NCI-H748 (cell line): ENCODE data around the gene NELL1.
"Not testable (repeated sequence)": the region's sequence is repeated elsewhere in the genome, so short reads cannot be mapped to it uniquely, and the experiment has no call there.

Experiments
- DNase-seq: peaks from one replicate; lab custom pipeline; 2025; ENCODE audit not compliant: unreplicated experiment; lab: John Stamatoyannopoulos, UW

NELL1 gene

DNA sequence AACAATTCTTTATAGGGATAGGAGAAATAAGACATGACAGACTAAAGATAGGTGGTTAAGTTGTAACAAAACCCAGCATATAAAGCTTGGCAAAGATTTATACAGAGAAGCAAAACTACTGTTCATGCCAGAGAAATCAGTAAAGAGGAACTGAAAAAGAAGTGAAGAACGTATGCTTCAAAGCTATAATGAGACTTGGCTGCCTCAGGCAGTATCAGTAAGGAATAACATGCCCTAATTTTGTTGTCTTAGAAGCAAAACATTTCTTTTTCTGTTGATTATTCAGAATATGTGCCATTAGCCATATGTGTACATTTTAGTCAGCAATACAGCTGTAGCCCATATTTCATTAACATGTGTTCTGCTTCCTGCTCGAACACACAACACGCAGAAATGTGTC, 403.2 kb downstream of the NELL1 start:
- DNase-seq = no peak

DNA sequence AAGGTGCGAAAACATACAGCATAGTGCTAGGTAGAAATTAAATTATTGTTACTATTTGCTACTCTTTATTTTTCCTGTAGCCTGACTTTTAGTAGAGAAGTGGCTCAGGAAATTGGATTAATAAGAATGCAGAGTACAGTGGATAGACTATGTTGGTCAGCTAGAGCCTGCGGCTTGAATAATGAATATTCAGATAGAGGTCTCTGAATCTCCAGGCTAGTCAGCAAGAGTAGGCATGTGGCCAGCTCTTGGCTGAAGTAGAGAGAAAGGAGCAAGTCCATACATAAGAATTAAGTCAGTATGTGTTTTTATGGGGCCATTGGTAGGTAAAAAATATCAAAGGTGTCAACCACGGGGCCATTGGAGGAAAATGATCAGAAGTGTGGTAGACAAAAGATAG, 413.5 kb downstream of the NELL1 start:
- DNase-seq = no peak

DNA sequence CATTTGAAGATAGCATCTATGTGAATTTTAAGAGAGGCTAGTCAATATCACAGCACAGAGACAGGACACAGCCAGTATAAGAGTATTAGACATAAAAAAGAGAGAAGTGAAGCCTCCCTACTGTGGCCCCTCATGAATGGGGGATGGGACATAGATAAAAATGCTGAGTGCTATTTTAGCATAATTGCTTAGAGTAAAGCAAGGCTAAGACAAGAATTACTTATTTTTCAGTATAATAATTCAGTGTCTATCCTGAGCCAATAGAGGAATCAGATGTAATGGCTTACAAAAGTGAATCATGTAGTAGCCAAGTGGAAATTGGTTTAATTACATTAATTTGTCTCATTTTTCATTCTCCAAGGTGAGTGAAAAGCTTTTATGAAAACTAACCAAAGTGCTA, 419.5 kb downstream of the NELL1 start:
- no peak for DNase-seq

DNA sequence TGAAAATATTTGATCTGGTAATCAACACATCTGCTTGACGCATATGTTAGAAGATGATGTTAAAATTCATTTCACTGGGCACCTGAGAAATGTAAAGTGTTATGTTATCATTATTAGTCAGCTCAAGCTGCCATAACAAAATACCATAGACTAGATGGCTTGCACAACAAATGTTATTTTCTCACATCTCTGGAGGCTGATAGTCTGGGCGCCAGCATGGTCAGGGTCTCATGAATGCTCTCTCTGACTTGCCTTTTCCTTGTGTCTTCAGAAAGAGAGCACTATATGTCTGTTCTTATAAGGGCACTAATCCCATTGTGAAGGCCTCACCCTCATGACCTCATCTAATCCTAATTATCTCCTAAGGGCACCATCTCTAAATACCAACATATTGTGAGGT, 435.3 kb downstream of the NELL1 start:
- DNase-seq = no peak

DNA sequence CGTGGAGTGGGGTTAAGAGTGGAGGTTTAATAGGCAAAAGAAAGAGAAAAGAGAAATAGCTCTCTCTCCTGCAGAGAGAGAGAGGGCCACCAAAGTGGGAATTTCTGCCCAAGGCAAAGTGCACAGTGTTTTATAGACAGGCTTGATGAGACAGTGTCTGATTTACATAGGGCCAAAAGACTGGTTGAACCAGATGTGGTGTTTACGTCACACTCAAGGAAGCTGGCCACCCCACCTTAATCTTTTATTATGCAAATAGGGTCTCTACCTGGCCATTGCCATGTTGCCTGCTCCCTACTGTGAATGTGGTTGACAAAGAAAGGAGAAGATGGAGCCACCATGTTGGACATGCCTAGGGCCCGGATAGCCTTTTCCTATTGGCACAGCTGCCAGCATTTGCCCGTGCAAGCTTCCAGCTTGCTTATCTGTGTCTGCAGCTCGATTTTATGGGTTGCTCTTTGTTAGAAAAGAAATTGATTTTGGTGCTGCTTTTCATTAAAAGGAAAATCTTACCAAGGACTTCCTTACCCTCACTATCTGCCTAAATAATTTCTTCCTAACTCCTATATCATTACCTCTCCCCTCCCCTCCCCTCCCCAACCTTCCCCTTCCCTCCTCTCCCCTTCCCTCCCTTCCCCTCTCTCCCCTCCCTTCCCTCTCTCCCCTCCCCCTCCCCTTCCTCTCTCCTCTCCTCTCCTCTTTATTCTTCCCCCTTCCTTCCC, 436.0 kb downstream of the NELL1 start:
- DNase-seq = peak; percentile 92

DNA sequence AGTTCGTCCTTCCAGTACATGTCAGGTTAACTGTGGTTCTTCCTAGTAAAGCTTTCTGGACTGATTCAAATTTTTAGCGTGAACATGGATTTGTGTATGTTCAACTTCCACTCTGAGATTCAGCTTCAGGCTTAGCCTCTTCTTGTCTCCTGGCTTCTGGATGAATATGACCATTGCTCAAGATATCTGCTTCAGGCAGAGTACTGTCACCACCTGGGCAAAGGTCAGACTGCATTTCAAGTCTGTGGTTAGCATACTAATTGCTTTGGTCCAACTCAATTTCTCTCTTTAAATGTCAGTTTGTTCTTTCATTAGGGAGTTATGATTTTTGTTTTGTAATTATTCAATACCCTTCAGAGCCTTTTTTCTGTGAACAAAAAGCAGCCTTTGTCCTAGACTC, 440.0 kb downstream of the NELL1 start:
- DNase-seq = no peak

DNA sequence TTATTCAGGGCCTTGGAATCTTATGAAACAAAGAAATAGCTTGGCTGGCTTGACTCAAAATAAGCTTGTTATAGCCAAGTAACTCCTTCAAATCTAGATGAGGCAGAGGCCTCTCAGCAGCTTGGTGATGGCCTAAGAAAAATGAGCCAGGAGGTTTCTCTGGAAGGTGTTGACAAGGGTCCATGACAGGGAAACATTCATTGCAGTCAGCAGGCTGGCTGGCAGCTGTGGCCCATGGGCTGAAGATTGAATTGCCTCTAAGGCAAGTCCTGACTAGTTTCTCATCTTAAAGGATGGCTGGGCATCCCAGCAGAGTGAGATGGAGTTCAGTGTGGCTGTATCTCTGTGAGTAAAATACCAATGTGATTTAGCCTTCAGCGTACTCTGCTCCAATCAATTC, 441.0 kb downstream of the NELL1 start:
- no peak for DNase-seq

DNA sequence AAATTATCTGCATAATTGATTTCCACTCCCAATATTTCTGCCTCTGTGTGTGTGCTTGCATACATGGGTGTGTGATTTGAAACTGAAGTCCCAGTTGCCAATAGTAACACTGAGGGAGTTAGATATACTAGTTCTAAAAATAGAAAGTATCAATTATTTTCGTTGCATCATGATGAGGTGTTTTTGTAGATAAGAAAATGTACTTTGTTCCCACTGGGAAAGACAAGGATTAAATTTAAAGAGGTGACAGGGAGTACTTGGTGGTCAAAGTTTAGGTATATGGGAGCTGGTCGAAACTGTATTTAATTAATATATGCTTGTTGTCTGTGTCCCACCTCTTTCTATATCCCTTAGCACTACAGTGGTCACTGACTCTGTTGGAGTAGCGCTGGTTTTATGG, 444.5 kb downstream of the NELL1 start:
- DNase-seq = no peak

DNA sequence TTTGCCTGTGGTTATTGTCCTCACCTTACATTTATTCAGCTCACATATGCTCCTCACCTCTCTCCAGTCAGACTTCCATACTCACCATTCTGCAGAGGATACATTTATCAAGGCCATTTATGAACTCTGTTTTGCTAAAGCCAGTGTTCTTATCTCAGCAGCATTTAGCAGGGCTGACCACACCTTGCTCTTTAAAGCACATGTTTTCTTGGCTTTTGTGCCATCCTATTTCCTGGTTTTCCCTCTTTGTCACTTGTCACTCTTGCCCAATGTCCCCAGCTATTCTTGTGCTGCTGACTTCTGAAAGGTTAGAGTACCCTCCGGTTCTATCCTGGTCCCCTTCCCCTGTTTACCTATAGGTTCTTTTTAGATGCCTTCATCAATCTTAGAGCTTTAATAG, 446.6 kb downstream of the NELL1 start:
- DNase-seq = no peak

DNA sequence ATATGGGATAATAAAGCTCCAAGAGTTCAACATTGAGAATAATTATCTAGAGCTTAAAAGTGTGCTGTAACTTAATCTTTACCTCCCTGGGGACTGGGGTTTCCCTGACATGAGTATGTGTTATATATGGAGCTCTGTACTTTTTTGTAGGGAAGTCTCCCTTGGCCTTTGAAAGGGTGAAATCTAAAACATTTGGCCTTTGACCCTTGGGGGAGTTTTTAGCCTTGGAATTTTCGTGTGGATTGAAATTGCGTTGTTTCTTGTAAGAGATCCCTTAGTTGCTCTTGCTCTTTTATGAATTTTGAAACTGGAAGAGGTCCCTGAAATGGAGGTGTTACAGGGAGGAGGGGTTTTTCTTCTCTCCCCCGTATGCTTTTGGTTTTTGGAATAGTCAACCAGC, 450.0 kb downstream of the NELL1 start:
- no peak for DNase-seq

DNA sequence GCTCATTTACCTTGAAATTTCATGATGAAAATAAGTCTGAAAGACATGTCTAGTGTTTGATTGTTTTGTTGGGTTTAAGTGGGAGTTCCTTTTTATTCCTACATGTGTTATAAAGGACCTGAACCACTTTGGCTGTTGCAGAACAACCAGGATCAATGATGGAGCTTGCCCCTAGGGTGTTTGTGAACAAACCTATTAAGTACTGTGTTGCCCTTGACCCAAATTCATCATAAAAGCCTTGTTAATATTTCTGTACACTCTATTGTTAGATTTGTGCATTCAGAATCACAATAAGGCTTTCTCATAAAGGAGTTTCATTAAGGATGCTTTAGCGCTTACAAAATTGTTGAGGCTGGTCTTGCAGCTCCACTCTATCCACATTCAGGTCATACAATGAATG, 452.6 kb downstream of the NELL1 start:
- peak; percentile 80 for DNase-seq

DNA sequence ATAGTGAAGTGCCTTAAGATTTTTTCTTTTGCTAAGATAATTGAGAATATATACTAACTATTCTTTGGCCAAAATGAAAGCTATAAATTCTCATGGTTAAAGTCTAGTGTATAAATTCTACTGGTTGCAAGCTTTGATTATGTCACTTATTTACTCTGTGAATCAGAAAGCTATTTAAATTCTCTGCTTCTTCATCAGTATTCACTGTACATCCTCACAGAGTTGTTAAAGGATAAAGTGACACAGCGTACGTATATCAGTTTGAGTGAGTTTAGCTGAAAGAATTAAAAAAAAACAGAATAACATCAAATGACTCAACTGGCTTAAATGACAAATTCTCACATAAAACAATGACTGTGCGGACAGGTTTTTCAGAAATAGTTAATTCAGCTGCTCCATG, 453.1 kb downstream of the NELL1 start:
- DNase-seq = no peak

DNA sequence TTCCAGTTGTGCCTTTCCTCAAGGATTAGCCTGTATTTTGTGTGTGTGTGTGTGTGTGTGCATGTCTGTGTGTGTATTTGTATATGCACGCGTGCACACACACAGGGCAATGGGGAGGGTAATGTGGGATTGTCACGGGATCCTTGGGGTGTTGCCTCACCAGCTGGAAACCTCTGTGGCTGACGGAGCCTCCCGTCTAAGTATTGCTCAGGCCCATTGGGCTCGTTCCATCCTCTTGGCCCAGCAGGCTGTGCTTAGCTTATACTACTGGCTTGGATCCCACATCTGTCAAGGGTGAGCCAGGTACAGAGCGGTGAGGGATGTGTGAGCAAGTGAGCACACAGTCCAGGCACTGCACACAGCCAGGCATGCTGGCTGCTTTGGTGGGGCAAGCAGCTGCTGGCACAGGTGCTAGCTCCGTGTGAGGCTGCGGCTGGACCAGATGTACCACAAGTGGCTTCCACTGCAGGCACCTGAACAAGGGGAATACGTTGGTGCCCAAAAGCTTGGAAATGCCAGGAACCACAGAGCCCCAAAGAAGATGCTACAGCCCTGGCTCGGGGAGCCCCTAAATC, 462.8 kb downstream of the NELL1 start:
- no peak for DNase-seq

DNA sequence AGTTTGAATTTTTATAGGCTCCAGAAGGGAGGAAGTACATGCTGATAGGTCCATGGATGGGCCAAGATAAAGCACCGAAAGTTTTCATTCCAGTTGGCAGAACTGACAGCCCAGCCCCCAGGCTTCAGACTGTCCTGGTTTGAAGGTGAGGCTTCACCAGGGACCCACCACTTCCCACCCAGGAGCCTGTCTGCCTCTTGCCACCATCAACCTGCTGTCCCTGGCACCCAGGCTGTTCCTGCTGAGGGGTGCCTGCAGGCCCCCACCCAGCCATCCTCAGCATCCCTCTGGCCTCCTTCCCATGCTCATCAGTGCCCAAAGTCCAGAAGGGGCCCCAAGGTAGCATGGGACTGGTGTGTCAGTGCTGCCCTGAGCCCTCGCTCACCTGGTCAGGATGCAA, 463.9 kb downstream of the NELL1 start:
- no peak for DNase-seq

DNA sequence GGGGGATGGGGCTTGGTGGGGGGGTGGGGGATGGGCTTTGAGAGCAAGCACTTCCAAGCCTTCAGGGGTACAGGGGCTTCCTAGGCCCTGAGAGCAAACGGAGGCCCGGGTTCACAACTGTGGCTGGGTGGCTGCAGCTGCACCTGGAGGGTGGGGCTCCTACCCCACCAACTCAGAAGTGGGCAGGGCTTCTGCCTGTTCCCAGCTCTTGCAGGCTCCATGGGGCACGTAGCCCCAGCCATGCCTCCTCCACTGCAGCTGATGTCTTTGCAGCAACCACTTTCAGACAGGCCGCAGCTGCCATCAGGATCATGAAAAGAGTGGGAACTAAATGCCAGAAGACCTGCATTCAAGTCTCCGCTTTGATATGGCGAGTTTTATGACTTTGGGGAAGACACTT, 464.3 kb downstream of the NELL1 start:
- DNase-seq = no peak

DNA sequence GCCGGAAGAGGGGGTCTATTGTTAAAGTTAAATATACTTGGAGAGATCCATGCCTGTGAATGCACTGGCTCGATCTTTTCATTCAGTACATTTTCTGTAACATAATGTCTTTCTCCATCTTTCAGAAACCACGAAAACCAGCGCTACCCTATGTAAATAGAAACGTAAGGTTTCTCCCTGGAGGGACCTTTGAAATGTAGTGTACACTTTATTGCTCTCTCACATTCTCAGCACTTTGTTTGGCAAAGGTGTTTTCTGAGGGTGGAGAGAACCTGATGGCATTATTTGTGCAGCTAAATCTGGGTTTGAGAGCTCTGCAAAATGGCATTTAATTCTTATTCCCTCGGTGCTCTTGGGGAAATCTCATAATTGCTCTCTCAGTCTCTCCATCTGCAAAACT, 468.4 kb downstream of the NELL1 start:
- DNase-seq = no peak

DNA sequence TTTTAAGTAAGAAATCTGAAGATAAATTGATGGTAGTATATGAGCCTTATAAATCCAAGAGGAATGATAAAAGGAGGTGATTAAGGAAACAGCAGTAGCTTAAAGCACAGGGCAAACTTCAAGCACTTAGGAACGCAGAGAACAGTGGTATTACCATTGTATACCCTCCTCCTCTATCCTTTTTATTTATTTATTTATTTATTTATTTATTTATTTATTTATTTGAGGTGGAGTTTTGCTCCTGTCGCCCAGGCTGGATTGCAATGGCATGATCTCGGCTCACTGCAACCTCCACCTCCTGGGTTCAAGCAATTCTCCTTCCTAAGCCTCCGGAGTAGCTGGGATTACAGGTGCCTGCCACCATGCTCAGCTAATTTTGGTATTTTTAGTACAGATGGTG, 472.2 kb downstream of the NELL1 start:
- not testable (repeated sequence) for DNase-seq

DNA sequence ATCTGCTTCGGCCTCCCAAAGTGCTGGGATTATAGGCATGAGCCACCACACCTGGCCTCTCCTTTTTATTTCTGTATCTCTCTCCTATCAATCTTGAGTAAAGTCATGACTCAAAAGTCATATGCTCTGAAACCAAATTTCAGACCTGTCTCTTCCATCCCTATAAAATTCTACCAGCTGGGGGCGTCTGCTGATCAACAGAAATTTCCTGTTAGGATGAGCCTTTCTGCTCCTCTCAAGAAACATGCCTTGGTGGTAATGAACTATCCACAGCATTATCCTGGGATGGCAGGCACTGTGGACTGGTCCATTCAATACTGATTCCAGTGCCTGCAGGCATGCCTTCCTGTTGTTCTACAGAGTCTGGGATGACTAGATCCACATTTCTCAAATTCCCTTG, 472.6 kb downstream of the NELL1 start:
- peak; percentile 50 for DNase-seq

DNA sequence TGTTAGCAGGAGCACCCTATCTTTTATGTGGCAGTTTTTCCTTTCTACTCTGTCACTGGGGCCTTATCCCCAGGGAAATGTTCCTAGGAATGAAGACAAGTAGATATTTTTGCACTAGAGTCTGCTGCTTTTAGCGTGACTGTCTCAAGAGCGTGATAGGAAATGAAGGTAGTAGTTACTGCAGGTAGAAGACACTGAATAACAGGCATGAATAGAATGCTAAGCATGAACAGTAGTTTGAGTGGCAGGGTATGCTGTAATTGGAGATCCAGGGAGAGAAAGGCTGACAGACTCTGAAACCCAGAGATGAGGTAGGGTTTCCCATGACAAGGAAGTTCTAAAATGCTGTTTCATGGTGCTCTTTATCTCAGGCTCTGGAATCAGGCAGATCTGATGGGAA, 475.1 kb downstream of the NELL1 start:
- no peak for DNase-seq

DNA sequence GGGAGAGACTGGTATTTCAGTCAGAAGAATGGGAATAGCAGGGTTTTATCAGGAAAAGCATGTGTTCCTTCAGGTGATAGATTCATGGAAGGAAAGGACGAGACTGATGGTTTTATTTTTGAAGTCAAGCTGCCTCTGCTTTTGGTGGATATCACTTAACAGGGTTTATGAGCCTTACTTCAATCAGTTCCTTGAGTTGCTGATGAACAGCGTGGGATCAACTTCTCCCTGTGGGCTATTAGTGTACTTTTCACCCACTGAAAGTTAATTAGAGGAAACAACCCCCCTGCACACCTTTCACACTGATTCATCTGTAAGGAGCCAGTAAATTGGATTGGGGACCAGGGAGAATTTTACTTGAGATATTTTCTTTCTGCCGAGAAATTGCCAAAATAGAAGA, 479.0 kb downstream of the NELL1 start:
- DNase-seq = no peak

DNA sequence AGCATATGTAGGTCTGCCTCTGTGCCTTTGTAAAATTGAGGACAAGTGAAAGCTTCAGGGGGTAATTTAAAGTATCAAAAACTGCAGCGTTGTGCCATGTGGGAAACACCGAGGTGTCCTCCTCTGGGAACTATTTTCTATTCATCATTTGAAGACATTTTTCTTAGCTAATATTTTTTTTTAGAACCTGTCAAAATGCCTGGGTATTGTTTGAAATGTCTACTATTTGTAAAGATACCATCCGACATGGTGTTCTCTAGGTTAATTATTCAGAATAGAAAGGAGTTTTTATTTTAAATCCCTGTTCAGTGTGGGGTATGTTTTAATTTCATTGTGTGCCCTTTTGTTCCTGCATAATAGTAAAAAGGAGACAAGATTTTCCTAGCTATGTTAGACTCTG, 490.8 kb downstream of the NELL1 start:
- DNase-seq = no peak

DNA sequence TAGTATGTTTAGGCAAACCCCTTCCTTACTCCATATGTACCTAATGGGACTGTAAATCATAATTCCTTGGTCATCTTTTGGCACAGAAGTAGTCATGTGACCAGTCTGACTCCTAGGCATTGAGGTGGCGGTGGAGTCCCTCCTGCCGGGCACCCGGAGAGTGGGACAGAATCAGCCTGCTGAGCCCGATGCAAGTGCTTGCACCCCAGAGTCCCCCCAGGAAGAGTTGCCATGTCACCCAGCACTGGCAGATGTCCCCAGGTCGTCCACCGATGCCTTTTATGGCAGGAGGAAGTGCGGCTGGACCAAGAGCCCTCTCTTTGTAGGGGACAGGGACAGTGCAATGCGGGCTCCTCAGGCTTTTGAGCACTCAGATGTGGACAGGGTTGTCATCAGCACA, 500.3 kb downstream of the NELL1 start:
- DNase-seq = no peak

DNA sequence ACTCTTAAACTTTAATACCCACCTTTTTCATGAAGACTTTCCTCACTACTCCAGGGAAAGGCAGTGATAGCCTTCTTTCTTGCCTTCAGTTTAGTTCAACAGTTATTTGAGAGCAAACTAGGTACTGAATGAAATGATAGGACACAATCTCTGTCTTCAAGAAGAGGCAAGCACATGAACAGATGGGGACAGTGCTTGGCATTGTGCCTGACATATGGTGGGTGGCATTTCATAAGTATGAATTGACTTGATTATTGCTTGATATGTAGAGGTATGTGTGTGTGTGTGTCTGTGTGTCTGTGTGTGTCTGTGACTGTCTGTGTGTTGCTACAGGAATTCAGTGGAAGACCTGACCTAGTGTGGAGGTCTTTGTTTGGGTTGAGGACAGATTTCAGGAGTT, 504.1 kb downstream of the NELL1 start:
- no peak for DNase-seq
